ENCODE results near the gene CABP4.

DNA sequence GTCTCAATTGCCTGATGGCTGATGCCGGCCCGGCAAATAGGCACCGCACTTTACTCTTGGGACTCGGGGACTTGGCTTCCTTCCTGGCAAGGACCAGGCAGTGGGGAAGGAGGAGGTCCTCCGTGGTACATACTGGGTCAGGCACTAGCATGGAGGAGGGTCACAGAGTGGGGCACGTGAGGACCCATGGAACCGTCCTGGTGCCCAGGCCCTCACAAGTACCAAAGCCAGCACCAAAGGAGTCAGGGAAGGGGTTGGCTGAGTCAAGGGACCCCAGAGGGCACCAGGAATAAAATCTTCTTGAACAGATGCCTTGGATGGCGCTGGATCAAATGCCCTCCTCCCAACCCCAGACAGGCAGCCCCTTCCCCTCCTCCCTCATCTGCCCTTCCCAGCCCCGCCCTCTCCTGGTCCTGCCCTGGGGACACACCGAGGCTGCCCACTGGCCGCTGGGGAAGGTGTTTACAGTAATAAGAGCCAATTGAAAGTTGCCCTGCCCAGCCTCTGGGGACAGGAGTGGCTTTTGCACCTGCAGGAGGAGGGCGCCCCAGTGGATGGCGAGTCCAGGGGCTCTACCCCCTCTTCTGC, 45.3 kb upstream of the CABP4 start:
- TF ChIP-seq, protein P1, sequence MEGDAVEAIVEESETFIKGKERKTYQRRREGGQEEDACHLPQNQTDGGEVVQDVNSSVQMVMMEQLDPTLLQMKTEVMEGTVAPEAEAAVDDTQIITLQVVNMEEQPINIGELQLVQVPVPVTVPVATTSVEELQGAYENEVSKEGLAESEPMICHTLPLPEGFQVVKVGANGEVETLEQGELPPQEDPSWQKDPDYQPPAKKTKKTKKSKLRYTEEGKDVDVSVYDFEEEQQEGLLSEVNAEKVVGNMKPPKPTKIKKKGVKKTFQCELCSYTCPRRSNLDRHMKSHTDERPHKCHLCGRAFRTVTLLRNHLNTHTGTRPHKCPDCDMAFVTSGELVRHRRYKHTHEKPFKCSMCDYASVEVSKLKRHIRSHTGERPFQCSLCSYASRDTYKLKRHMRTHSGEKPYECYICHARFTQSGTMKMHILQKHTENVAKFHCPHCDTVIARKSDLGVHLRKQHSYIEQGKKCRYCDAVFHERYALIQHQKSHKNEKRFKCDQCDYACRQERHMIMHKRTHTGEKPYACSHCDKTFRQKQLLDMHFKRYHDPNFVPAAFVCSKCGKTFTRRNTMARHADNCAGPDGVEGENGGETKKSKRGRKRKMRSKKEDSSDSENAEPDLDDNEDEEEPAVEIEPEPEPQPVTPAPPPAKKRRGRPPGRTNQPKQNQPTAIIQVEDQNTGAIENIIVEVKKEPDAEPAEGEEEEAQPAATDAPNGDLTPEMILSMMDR (IDR thresholded peaks at IDR 0.05; ENCODE audit: insufficient read depth, low read length), result no peak
- TF ChIP-seq, protein P2, sequence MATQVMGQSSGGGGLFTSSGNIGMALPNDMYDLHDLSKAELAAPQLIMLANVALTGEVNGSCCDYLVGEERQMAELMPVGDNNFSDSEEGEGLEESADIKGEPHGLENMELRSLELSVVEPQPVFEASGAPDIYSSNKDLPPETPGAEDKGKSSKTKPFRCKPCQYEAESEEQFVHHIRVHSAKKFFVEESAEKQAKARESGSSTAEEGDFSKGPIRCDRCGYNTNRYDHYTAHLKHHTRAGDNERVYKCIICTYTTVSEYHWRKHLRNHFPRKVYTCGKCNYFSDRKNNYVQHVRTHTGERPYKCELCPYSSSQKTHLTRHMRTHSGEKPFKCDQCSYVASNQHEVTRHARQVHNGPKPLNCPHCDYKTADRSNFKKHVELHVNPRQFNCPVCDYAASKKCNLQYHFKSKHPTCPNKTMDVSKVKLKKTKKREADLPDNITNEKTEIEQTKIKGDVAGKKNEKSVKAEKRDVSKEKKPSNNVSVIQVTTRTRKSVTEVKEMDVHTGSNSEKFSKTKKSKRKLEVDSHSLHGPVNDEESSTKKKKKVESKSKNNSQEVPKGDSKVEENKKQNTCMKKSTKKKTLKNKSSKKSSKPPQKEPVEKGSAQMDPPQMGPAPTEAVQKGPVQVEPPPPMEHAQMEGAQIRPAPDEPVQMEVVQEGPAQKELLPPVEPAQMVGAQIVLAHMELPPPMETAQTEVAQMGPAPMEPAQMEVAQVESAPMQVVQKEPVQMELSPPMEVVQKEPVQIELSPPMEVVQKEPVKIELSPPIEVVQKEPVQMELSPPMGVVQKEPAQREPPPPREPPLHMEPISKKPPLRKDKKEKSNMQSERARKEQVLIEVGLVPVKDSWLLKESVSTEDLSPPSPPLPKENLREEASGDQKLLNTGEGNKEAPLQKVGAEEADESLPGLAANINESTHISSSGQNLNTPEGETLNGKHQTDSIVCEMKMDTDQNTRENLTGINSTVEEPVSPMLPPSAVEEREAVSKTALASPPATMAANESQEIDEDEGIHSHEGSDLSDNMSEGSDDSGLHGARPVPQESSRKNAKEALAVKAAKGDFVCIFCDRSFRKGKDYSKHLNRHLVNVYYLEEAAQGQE (IDR thresholded peaks at IDR 0.05; ENCODE audit: insufficient replicate concordance, low read depth), result no peak
- no peak for TF ChIP-seq POLR2AphosphoS5 (IDR thresholded peaks at IDR 0.05; ENCODE audit: low read depth)
- no peak for TF ChIP-seq GABPA (IDR thresholded peaks at IDR 0.05; ENCODE audit: low read depth)
- TF ChIP-seq SPI1 (IDR thresholded peaks at IDR 0.05; ENCODE audit: borderline replicate concordance, low read depth), result no peak

Measured in HL-60 (cell line).